ENCODE data around the gene GAB2.

- TF ChIP-seq CTCF (IDR thresholded peaks at IDR 0.05) (no peak), EZH2 (IDR thresholded peaks at IDR 0.05; ENCODE audit: borderline replicate concordance, insufficient read depth, low read depth, low read length, poor library complexity, severe bottlenecking) (no peak)
Measured at GRCh38 chr11:78390809-78391208, 26.8 kb downstream of the GAB2 start.
